WTC11 (cell line): ENCODE data around the gene EXOC6. TPM values are rescaled to one million over a fixed set of nuclear protein-coding genes. Genes with fewer than 3 reads are reported as not detected.

ENCODE experiments used
- ATAC-seq: fragments of 200-7000 bp; cut with Tn5 transposase; 2 replicates; pipeline ENCODE4 v1.10.0; 2021; ENCODE audit warnings: mild to moderate bottlenecking, moderate library complexity
- CTCF ChIA-PET: fragments of 300-600 bp; sonication (Branson Sonifier 250); formaldehyde crosslinking; loops from one replicate; lab custom pipeline; 2021; ENCODE audit warnings: antibody characterized with exemption; lab: Charles Lee
- POLR2A ChIA-PET: fragments of 350-600 bp; sonication (Branson Sonifier 250); formaldehyde crosslinking; loops from one replicate; lab custom pipeline; 2021; ENCODE audit warnings: antibody characterized with exemption; lab: Charles Lee
- DNase-seq: peaks from one replicate; pipeline ENCODE4 v3.0.0; 2021; ENCODE audit warnings: low spot score
- H3K27ac Mint-ChIP-seq: 2 replicates; pipeline ENCODE4 v1.8.0; 2021; ENCODE audit warnings: mixed read lengths
- H3K27me3 Mint-ChIP-seq: 2 replicates; pipeline ENCODE4 v1.8.0; 2021; ENCODE audit warnings: low read depth, mild to moderate bottlenecking, moderate library complexity, mixed read lengths
- H3K36me3 Mint-ChIP-seq: 2 replicates; pipeline ENCODE4 v1.8.0; 2021; ENCODE audit warnings: mixed read lengths
- H3K4me1 Mint-ChIP-seq: 2 replicates; pipeline ENCODE4 v1.8.0; 2022; ENCODE audit warnings: mixed read lengths
- H3K4me3 Mint-ChIP-seq: 2 replicates; pipeline ENCODE4 v1.8.0; 2021; ENCODE audit warnings: mild to moderate bottlenecking, moderate library complexity, mixed read lengths
- H3K9me3 Mint-ChIP-seq: 2 replicates; pipeline ENCODE4 v1.8.0; 2021; ENCODE audit warnings: mixed read lengths
- CREM ChIP-seq: sonication (generic); formaldehyde crosslinking; IDR thresholded peaks from 2 replicates; pipeline ENCODE4 v1.8.1; 2022; ENCODE audit warnings: mild to moderate bottlenecking, missing genetic modification reagents, moderate library complexity
- EMX1 ChIP-seq: fragments of 250-450 bp; sonication (Bioruptor Pico); IDR thresholded peaks from 2 replicates; pipeline ENCODE4 v1.8.0; 2021; ENCODE audit warnings: mild to moderate bottlenecking
- GABPB1 ChIP-seq: sonication (generic); formaldehyde crosslinking; IDR thresholded peaks from 2 replicates; pipeline ENCODE4 v1.8.1; 2023; ENCODE audit warnings: mild to moderate bottlenecking, missing genetic modification reagents
- GTF2I ChIP-seq: fragments of 250-450 bp; sonication (Bioruptor Pico); conservative IDR thresholded peaks from 2 replicates; pipeline ENCODE4 v1.4.0; 2021; ENCODE audit warnings: mild to moderate bottlenecking
- IRF2 ChIP-seq: sonication (generic); formaldehyde crosslinking; IDR thresholded peaks from 2 replicates; pipeline ENCODE4 v1.8.0; 2022; ENCODE audit warnings: low read depth, missing genetic modification reagents, borderline replicate concordance
- RELA ChIP-seq: sonication (generic); formaldehyde crosslinking; IDR thresholded peaks from 2 replicates; pipeline ENCODE4 v1.8.1; 2022; ENCODE audit warnings: missing genetic modification reagents, mild to moderate bottlenecking, borderline replicate concordance
- TP53 ChIP-seq: sonication (generic); formaldehyde crosslinking; IDR thresholded peaks from 2 replicates; pipeline ENCODE4 v1.8.1; 2023; ENCODE audit warnings: mild to moderate bottlenecking, missing genetic modification reagents
- ZBTB21 ChIP-seq: sonication (generic); formaldehyde crosslinking; IDR thresholded peaks from 2 replicates; pipeline ENCODE4 v1.8.1; 2023; ENCODE audit warnings: mild to moderate bottlenecking, missing genetic modification reagents, borderline replicate concordance
- ZNF317 ChIP-seq: sonication (generic); formaldehyde crosslinking; IDR thresholded peaks from 2 replicates; pipeline ENCODE4 v1.8.1; 2023; ENCODE audit warnings: low read depth, mild to moderate bottlenecking, moderate library complexity, missing genetic modification reagents, borderline replicate concordance
- ZNF396 ChIP-seq: fragments of 250-450 bp; sonication (Bioruptor Pico); IDR thresholded peaks from 2 replicates; pipeline ENCODE4 v1.8.0; 2021; ENCODE audit warnings: mild to moderate bottlenecking, moderate library complexity, borderline replicate concordance
- total RNA-seq: library from RNA; stranded (reverse); gene quantifications from 3 replicates; pipeline ENCODE4 v1.2.3, GENCODE V29; 2021
- TF ChIP-seq, protein P1 (sequence below): fragments of 250-450 bp; sonication (Bioruptor Pico); conservative IDR thresholded peaks from 2 replicates; pipeline ENCODE4 v1.9.0; 2021; ENCODE audit warnings: mild to moderate bottlenecking
- TF ChIP-seq, protein P2 (sequence below): sonication (generic); formaldehyde crosslinking; IDR thresholded peaks from 2 replicates; pipeline ENCODE4 v1.8.1; 2023; ENCODE audit warnings: mild to moderate bottlenecking, missing genetic modification reagents
- TF ChIP-seq, protein P3 (sequence below): sonication (generic); formaldehyde crosslinking; IDR thresholded peaks from 2 replicates; pipeline ENCODE4 v1.8.0; 2023; ENCODE audit warnings: missing genetic modification reagents, mild to moderate bottlenecking, borderline replicate concordance
- TF ChIP-seq, protein P4 (sequence below): fragments of 250-450 bp; sonication (Bioruptor Pico); IDR thresholded peaks from 2 replicates; pipeline ENCODE4 v1.9.0; 2021; ENCODE audit warnings: moderate library complexity, mild to moderate bottlenecking, inconsistent platforms, borderline replicate concordance
- TF ChIP-seq, protein P5 (sequence below): sonication (generic); formaldehyde crosslinking; IDR thresholded peaks from 2 replicates; pipeline ENCODE4 v1.8.1; 2022; ENCODE audit warnings: mild to moderate bottlenecking, missing genetic modification reagents, moderate library complexity, borderline replicate concordance
- TF ChIP-seq, protein P6 (sequence below): sonication (generic); formaldehyde crosslinking; IDR thresholded peaks from 2 replicates; pipeline ENCODE4 v1.8.0; 2022; ENCODE audit warnings: mild to moderate bottlenecking, missing genetic modification reagents

EXOC6 gene
- total RNA-seq, 1 experiment from 2014 or later = 5.0 TPM

DNA sequence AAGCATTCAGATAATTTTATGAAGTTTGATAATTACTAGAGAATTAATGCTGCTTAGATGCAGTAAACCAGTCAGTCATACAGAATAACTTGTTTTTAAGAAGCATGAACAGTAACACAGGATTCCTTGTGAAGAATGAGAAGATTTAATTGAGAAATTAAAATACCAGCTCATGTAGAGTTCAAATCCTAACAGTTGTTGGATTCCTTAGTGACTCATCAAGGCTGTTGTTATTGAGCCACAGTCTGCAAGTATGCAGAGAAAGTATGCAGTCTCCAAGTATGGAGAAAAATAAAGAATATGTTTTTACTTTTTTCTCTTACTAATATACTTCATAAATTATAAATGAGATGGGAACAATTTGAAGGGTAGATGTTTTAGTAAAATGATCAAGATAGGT is 182.1 kb downstream of the EXOC6 start:
- Mint-ChIP-seq H3K27ac (no peak overlapping the region), H3K9me3 (peaks cover 16% of the 10 kb centered on the region), H3K4me3 (no peak overlapping the region), H3K27me3 (no peaks in the 10 kb centered on the region; the same call in 1 of the 2 replicates), H3K36me3 (peaks cover 12% of the 10 kb centered on the region), H3K4me1 (peaks cover 37% of the 10 kb centered on the region)
- TF ChIP-seq, protein P1, sequence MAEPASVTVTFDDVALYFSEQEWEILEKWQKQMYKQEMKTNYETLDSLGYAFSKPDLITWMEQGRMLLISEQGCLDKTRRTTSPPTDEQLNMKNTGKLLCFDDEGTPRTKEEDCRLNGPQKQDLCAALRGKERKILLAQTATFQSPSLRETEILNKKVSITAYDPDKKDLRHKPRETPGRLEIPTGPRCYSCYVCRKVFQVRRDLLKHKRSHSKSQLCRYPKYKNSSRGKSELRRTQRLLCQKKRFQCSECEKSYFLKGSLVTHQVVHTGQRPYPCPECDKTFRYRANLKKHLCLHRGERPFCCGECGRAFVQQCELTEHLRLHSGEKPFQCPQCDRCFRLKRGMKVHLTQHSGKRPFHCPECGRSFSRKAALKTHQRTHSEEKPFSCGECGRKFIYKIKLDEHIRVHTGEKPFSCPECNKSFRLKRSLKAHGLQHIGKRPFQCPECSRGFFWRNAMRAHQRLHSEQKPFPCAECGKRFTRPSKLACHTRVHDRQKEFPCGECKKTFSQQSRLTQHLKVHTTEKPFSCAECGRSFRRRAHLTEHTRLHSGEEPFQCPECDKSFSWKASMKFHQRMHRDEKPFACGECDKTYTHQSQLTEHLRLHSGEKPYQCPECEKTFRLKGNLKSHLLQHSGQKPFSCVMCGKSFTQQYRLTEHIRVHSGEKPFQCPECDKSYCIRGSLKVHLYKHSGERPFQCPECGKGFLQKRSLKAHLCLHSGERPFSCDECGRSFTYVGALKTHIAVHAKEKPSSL = no peak
- TF ChIP-seq, protein P2, sequence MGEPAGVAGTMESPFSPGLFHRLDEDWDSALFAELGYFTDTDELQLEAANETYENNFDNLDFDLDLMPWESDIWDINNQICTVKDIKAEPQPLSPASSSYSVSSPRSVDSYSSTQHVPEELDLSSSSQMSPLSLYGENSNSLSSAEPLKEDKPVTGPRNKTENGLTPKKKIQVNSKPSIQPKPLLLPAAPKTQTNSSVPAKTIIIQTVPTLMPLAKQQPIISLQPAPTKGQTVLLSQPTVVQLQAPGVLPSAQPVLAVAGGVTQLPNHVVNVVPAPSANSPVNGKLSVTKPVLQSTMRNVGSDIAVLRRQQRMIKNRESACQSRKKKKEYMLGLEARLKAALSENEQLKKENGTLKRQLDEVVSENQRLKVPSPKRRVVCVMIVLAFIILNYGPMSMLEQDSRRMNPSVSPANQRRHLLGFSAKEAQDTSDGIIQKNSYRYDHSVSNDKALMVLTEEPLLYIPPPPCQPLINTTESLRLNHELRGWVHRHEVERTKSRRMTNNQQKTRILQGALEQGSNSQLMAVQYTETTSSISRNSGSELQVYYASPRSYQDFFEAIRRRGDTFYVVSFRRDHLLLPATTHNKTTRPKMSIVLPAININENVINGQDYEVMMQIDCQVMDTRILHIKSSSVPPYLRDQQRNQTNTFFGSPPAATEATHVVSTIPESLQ (CRISPR knock-in tag) = no peak
- TF ChIP-seq, protein P3, sequence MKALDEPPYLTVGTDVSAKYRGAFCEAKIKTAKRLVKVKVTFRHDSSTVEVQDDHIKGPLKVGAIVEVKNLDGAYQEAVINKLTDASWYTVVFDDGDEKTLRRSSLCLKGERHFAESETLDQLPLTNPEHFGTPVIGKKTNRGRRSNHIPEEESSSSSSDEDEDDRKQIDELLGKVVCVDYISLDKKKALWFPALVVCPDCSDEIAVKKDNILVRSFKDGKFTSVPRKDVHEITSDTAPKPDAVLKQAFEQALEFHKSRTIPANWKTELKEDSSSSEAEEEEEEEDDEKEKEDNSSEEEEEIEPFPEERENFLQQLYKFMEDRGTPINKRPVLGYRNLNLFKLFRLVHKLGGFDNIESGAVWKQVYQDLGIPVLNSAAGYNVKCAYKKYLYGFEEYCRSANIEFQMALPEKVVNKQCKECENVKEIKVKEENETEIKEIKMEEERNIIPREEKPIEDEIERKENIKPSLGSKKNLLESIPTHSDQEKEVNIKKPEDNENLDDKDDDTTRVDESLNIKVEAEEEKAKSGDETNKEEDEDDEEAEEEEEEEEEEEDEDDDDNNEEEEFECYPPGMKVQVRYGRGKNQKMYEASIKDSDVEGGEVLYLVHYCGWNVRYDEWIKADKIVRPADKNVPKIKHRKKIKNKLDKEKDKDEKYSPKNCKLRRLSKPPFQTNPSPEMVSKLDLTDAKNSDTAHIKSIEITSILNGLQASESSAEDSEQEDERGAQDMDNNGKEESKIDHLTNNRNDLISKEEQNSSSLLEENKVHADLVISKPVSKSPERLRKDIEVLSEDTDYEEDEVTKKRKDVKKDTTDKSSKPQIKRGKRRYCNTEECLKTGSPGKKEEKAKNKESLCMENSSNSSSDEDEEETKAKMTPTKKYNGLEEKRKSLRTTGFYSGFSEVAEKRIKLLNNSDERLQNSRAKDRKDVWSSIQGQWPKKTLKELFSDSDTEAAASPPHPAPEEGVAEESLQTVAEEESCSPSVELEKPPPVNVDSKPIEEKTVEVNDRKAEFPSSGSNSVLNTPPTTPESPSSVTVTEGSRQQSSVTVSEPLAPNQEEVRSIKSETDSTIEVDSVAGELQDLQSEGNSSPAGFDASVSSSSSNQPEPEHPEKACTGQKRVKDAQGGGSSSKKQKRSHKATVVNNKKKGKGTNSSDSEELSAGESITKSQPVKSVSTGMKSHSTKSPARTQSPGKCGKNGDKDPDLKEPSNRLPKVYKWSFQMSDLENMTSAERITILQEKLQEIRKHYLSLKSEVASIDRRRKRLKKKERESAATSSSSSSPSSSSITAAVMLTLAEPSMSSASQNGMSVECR (CRISPR knock-in tag) = no peak
- TF ChIP-seq ZBTB21 (CRISPR knock-in tag) = no peak
- no peak for DNase-seq
- no peak; the same call in 1 of the 2 replicates for ATAC-seq
- ChIA-PET CTCF (interaction anchor here (1.1 to 2.0 kb wide), 3 partner anchors 9 to 328 kb away, joined by 3 to 13 read pairs (median 5); no protein-coding TSS in a partner anchor), POLR2A (interaction anchor here (0.7 kb wide), 1 partner anchor 26 kb away, joined by 5 read pairs; no protein-coding TSS in a partner anchor)

DNA sequence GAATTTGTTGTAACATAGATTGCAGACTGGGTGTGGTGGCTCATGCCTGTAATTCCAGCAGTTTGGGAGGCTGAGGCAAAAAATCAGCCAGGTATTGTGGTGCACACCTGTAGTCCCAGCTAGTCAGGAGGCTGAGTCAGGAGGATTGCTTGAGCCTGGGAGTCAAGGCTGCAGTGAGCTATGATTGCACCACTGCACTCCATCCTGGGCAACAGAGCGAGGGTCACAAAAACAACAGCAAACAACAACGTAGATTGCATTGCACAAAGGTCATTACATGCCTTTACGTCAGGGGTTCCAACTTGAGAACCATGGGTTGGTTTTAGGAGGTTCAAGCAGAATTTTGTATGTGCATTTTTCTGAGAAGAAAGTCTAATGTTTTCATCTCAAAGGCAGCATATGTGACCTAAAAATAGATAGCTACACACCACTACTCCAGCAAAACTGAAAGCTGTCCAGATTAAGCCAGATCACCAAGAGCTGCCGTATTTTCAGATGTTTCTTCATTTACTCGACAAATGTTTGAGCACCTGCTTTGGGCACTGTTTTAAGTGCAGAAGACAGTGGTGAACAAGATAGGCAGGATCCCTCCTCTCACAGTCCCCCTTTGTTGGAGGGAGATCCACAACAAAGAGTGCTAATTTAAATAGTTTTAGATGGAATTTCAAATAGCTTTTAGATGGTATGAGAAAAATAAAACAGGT is 183.9 kb downstream of the EXOC6 start:
- peak; percentile 60 for TF ChIP-seq GABPB1 (CRISPR knock-in tag)
- TF ChIP-seq, protein P4, sequence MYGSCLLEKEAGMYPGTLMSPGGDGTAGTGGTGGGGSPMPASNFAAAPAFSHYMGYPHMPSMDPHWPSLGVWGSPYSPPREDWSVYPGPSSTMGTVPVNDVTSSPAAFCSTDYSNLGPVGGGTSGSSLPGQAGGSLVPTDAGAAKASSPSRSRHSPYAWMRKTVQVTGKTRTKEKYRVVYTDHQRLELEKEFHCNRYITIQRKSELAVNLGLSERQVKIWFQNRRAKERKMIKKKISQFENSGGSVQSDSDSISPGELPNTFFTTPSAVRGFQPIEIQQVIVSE (CRISPR knock-in tag) = no peak
- Mint-ChIP-seq H3K36me3 (peaks cover 7% of the 10 kb centered on the region), H3K27ac (peak overlapping the region; percentile 43; the same call in 1 of the 2 replicates), H3K4me3 (no peak overlapping the region), H3K9me3 (peaks cover 11% of the 10 kb centered on the region), H3K4me1 (peaks cover 37% of the 10 kb centered on the region), H3K27me3 (no peaks in the 10 kb centered on the region)
- POLR2A ChIA-PET = no interaction called here
- no peak for ATAC-seq
- no peak for DNase-seq
- CTCF ChIA-PET = interaction anchor here (2.0 kb wide), 1 partner anchor 8 kb away, joined by 13 read pairs; no protein-coding TSS in a partner anchor

DNA sequence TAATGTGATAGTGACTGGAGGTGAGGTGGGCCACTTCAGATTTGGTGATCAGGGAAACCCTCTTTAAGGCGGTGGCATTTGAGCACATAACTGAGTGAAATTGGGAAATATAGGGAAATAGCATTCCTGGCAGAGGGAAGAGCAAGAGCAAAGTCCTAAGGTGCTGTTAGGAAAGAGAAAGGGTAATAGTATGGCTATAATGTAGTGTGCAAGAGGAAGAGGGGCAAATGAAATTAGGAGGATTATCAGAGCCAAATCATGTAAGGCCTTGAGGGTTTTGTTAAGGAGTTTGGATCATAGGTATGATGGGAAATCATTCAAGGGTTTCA is 184.5 kb downstream of the EXOC6 start:
- ATAC-seq (no peak), DNase-seq (no peak)
- CTCF ChIA-PET = no interaction called here
- Mint-ChIP-seq H3K27ac (peak overlapping the region; percentile 18; the same call in 1 of the 2 replicates), H3K27me3 (no peaks in the 10 kb centered on the region), H3K9me3 (peaks cover 6% of the 10 kb centered on the region), H3K4me1 (peaks cover 37% of the 10 kb centered on the region), H3K36me3 (0 out of 2 replicates have a peak, but pooled peaks cover 1% of the 10 kb centered on the region), H3K4me3 (no peak overlapping the region)
- POLR2A ChIA-PET = no interaction called here
- no peak for TF ChIP-seq ZNF396 (CRISPR knock-in tag)
- no peak for TF ChIP-seq EMX1
- no peak for TF ChIP-seq RELA
- TF ChIP-seq IRF2 (CRISPR knock-in tag) = no peak
- TF ChIP-seq, protein P5, sequence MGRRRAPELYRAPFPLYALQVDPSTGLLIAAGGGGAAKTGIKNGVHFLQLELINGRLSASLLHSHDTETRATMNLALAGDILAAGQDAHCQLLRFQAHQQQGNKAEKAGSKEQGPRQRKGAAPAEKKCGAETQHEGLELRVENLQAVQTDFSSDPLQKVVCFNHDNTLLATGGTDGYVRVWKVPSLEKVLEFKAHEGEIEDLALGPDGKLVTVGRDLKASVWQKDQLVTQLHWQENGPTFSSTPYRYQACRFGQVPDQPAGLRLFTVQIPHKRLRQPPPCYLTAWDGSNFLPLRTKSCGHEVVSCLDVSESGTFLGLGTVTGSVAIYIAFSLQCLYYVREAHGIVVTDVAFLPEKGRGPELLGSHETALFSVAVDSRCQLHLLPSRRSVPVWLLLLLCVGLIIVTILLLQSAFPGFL = no peak
- TF ChIP-seq ZNF317 (CRISPR knock-in tag) = no peak
- TF ChIP-seq, protein P6, sequence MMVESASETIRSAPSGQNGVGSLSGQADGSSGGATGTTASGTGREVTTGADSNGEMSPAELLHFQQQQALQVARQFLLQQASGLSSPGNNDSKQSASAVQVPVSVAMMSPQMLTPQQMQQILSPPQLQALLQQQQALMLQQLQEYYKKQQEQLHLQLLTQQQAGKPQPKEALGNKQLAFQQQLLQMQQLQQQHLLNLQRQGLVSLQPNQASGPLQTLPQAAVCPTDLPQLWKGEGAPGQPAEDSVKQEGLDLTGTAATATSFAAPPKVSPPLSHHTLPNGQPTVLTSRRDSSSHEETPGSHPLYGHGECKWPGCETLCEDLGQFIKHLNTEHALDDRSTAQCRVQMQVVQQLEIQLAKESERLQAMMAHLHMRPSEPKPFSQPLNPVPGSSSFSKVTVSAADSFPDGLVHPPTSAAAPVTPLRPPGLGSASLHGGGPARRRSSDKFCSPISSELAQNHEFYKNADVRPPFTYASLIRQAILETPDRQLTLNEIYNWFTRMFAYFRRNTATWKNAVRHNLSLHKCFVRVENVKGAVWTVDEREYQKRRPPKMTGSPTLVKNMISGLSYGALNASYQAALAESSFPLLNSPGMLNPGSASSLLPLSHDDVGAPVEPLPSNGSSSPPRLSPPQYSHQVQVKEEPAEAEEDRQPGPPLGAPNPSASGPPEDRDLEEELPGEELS (CRISPR knock-in tag) = no peak
- no peak for TF ChIP-seq GTF2I
- TF ChIP-seq TP53 (CRISPR knock-in tag) = no peak
- TF ChIP-seq CREM (CRISPR knock-in tag) = no peak
- TF ChIP-seq, protein P4 (CRISPR knock-in tag) = no peak
